C4-2B (cell line): ENCODE data around the gene SEMA3B.

Experiments used
- H3K27ac ChIP-seq: fragments of 450-650 bp; 2 replicates; pipeline ENCODE4 v1.5.1; 2017
- ZFX ChIP-seq: fragments of 450-650 bp; IDR thresholded peaks from 2 replicates; pipeline ENCODE4 v1.6.1; 2017
- TF ChIP-seq, protein P1 (sequence below): fragments of 450-650 bp; conservative IDR thresholded peaks from 2 replicates; pipeline ENCODE4 v1.5.1; 2017; ENCODE audit warnings: mild to moderate bottlenecking

SEMA3B gene

GRCh38 chr3:50268703-50269451 is at the start of gene SEMA3B:
Gene SEMA3B, plus strand, starts transcription at chr3:50269147. Its CDS starts 94 bp downstream, at chr3:50269241.
- peak within 1 kb of the TSS; percentile 41 for H3K27ac ChIP-seq
- TF ChIP-seq, protein P1, sequence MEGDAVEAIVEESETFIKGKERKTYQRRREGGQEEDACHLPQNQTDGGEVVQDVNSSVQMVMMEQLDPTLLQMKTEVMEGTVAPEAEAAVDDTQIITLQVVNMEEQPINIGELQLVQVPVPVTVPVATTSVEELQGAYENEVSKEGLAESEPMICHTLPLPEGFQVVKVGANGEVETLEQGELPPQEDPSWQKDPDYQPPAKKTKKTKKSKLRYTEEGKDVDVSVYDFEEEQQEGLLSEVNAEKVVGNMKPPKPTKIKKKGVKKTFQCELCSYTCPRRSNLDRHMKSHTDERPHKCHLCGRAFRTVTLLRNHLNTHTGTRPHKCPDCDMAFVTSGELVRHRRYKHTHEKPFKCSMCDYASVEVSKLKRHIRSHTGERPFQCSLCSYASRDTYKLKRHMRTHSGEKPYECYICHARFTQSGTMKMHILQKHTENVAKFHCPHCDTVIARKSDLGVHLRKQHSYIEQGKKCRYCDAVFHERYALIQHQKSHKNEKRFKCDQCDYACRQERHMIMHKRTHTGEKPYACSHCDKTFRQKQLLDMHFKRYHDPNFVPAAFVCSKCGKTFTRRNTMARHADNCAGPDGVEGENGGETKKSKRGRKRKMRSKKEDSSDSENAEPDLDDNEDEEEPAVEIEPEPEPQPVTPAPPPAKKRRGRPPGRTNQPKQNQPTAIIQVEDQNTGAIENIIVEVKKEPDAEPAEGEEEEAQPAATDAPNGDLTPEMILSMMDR = no peak
- TF ChIP-seq ZFX = no peak

DNA sequence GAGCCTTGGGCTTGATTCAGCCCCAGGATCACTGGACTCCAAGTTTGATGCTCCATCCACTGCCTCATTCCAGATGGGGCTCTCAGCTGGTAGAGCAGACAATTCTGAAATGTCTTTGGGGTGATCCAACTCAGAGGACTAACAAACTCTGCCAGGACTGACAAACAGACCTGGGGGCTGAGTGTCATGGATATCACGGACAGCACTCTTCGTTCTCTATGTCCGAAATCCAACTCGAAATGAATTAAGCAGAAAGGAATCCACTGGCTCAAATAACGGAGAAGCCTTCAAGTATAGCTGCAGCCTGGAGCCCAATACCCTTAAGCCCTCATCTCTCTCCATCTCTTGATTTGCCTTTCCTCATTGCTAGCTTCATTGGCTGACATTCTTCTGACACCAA is 49.7 kb upstream of the SEMA3B start:
- no peak overlapping the region for H3K27ac ChIP-seq
- no peak for TF ChIP-seq ZFX
- TF ChIP-seq, protein P1 = no peak

- no peak overlapping the region for H3K27ac ChIP-seq
- TF ChIP-seq ZFX = no peak
- TF ChIP-seq, protein P1 = no peak
Measured at GRCh38 chr3:50220109-50220508, 48.8 kb upstream of the SEMA3B start.

DNA sequence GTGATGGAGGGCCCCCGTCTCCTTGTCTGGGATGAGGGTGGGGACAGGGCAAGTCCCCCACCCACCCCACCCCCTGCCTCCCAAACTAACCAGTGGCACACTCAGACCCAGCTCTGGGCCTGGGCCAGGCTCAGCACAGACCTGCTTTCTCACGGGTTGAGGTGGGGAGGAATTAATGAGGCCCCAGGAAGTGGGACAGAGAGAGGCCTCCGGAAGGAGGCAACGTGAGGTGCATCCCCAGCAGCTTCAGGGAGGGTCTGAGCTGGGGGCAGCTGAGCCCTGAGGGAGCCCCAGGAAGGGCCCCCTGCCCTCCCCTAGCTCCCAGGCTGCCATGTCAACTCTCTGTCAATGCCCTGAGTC is 47.9 kb upstream of the SEMA3B start:
- no peak overlapping the region for H3K27ac ChIP-seq
- TF ChIP-seq, protein P1 = no peak
- TF ChIP-seq ZFX = no peak

GRCh38 chr3:50221411-50222168 is 47.4 kb upstream of the SEMA3B start:
- H3K27ac ChIP-seq = no peak overlapping the region
- no peak for TF ChIP-seq ZFX
- TF ChIP-seq, protein P1 = no peak; the same call in 1 of the 2 replicates

- no peak for TF ChIP-seq ZFX
- TF ChIP-seq, protein P1 = no peak
Measured at GRCh38 chr3:50222169-50222528, 46.8 kb upstream of the SEMA3B start.

GRCh38 chr3:50224639-50225038 is 44.3 kb upstream of the SEMA3B start:
- no peak overlapping the region for H3K27ac ChIP-seq
- TF ChIP-seq ZFX = no peak
- TF ChIP-seq, protein P1 = no peak

More at GRCh38 chr3:50222169-50222528, 46.8 kb upstream of the SEMA3B start:
- no peak overlapping the region for H3K27ac ChIP-seq
